ENCODE measurements around the gene NELL1.
"Not testable (repeated sequence)": the region's sequence is repeated elsewhere in the genome, so short reads cannot be mapped to it uniquely, and the experiment has no call there.

The NELL1 gene

GRCh38 chr11:21229224-21229623 lies 559.8 kb downstream of the NELL1 start:
- Histone ChIP-seq H3K9me3 (ENCODE audit: low read length) (no peaks in the 10 kb centered on the region), H3K9ac (ENCODE audit: low read length) (no peak overlapping the region), H3K27me3 (ENCODE audit: control insufficient read depth in 1 of 2, insufficient read depth in 2 of 2, low read length in 2 of 2) (no peaks in the 10 kb centered on the region), H3K36me3 (ENCODE audit: insufficient read depth, low read length) (no peaks in the 10 kb centered on the region), H3K4me1 (ENCODE audit: insufficient read depth, low read length) (no peaks in the 10 kb centered on the region), H3K27ac (ENCODE audit: low read depth, low read length) (no peak overlapping the region), H3K4me3 (ENCODE audit: low read depth in 1 of 2, low read length in 2 of 2) (no peak overlapping the region)

DNA sequence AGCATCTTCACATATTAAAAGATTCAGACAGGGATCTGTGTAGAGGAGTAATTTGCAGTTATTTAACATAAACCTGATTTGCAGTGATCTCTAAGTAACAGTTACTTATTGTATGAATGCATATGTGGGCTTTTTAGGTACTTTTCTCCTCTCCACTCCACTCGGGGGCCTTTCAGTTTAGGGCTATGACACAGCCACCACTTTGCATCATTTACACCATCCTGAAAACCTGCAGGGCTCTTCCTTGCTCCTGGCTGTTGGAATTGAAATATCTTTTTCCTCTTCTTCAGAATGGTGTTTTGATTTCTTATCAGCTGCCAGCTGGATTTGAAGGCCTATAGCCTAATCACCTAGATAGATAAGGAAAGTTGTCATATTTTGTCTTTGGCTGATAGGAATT lies 580.8 kb downstream of the NELL1 start:
- Histone ChIP-seq H3K9me3 (ENCODE audit: low read length) (no peaks in the 10 kb centered on the region), H3K4me1 (ENCODE audit: insufficient read depth, low read length) (no peaks in the 10 kb centered on the region), H3K36me3 (ENCODE audit: insufficient read depth, low read length) (no peaks in the 10 kb centered on the region), H3K9ac (ENCODE audit: low read length) (no peak overlapping the region), H3K27ac (ENCODE audit: low read depth, low read length) (no peak overlapping the region), H3K4me3 (ENCODE audit: low read depth in 1 of 2, low read length in 2 of 2) (no peak overlapping the region), H3K27me3 (ENCODE audit: control insufficient read depth in 1 of 2, insufficient read depth in 2 of 2, low read length in 2 of 2) (no peaks in the 10 kb centered on the region)

DNA sequence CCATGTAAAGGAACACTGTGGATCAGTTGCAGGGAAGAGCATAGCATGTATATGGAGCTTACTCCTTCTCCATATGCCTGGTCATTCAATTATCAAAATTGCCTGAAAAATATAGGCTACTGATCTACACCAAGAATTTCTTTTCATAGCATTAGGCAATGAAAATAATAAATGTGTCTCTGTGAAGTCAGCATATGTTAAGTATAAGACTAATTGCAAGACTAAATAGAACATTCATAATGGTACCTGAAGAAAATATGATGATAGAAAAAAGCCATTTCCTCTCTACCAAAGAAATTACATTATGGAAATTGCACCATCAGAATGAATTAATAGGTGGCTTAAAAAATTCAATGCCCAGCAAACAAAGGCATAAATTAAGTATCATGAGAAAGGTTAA lies 584.7 kb downstream of the NELL1 start:
- Histone ChIP-seq H3K27ac (ENCODE audit: low read depth, low read length) (no peak overlapping the region), H3K36me3 (ENCODE audit: insufficient read depth, low read length) (no peaks in the 10 kb centered on the region), H3K4me3 (ENCODE audit: low read depth in 1 of 2, low read length in 2 of 2) (no peak overlapping the region), H3K9ac (ENCODE audit: low read length) (no peak overlapping the region), H3K27me3 (ENCODE audit: control insufficient read depth in 1 of 2, insufficient read depth in 2 of 2, low read length in 2 of 2) (no peaks in the 10 kb centered on the region), H3K4me1 (ENCODE audit: insufficient read depth, low read length) (no peaks in the 10 kb centered on the region), H3K9me3 (ENCODE audit: low read length) (no peaks in the 10 kb centered on the region)

GRCh38 chr11:21254790-21255189 lies 585.4 kb downstream of the NELL1 start:
- Histone ChIP-seq H3K4me1 (ENCODE audit: insufficient read depth, low read length) (no peaks in the 10 kb centered on the region), H3K36me3 (ENCODE audit: insufficient read depth, low read length) (no peaks in the 10 kb centered on the region), H3K27me3 (ENCODE audit: control insufficient read depth in 1 of 2, insufficient read depth in 2 of 2, low read length in 2 of 2) (no peaks in the 10 kb centered on the region), H3K9me3 (ENCODE audit: low read length) (no peaks in the 10 kb centered on the region), H3K27ac (ENCODE audit: low read depth, low read length) (no peak overlapping the region), H3K4me3 (ENCODE audit: low read depth in 1 of 2, low read length in 2 of 2) (no peak overlapping the region), H3K9ac (ENCODE audit: low read length) (no peak overlapping the region)

DNA sequence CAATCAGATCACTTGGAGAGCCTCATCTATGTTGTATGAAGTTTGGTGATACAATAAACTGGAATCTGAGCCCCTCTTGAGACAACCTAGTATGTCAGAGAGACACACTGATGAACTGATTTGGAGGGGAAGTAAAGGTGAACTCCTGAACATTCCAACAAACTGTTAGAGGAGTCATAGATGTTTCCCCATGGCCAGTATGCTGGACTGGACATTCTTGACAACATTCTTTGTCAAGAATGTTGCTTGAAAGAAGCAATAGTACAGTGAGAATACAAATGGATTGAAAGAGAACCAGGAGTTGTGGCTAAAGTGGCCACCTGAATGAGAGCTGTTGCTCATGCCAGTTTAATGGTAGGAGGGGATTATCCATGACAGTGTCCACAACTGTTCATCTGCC lies 588.1 kb downstream of the NELL1 start:
- no peaks in the 10 kb centered on the region for H3K4me1 ChIP-seq (ENCODE audit: insufficient read depth, low read length)
- no peaks in the 10 kb centered on the region for H3K9me3 ChIP-seq (ENCODE audit: low read length)
- no peaks in the 10 kb centered on the region for H3K27me3 ChIP-seq (ENCODE audit: control insufficient read depth in 1 of 2, insufficient read depth in 2 of 2, low read length in 2 of 2)
- no peaks in the 10 kb centered on the region for H3K36me3 ChIP-seq (ENCODE audit: insufficient read depth, low read length)
- H3K9ac ChIP-seq (ENCODE audit: low read length), result no peak overlapping the region
- no peak overlapping the region for H3K27ac ChIP-seq (ENCODE audit: low read depth, low read length)
- no peak overlapping the region for H3K4me3 ChIP-seq (ENCODE audit: low read depth in 1 of 2, low read length in 2 of 2)

DNA sequence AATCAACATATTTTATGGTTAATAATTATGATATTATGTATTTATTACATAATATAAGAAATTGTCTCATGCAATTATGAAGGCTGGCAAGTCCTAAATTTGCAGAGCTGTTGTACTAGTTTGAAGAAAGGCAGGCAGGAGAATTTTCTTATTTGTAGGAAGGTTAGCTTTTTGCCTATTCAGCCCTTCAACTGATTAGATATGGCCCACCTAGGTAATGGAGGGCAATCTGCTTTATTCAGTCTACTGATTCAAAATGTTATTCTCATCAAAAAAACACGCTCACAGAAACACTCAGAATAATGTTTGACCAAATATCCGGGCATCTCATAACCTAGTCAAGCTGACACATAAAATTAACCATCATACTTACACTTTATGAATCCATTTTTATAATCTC lies 589.0 kb downstream of the NELL1 start:
- no peak overlapping the region for H3K4me3 ChIP-seq (ENCODE audit: low read depth in 1 of 2, low read length in 2 of 2)
- H3K27ac ChIP-seq (ENCODE audit: low read depth, low read length), result no peak overlapping the region
- no peak overlapping the region for H3K9ac ChIP-seq (ENCODE audit: low read length)
- no peaks in the 10 kb centered on the region for H3K9me3 ChIP-seq (ENCODE audit: low read length)
- H3K4me1 ChIP-seq (ENCODE audit: insufficient read depth, low read length), result no peaks in the 10 kb centered on the region
- H3K27me3 ChIP-seq (ENCODE audit: control insufficient read depth in 1 of 2, insufficient read depth in 2 of 2, low read length in 2 of 2), result no peaks in the 10 kb centered on the region
- H3K36me3 ChIP-seq (ENCODE audit: insufficient read depth, low read length), result no peaks in the 10 kb centered on the region

GRCh38 chr11:21260101-21260500 lies 590.7 kb downstream of the NELL1 start:
- H3K4me3 ChIP-seq (ENCODE audit: low read depth in 1 of 2, low read length in 2 of 2), result no peak overlapping the region
- H3K9me3 ChIP-seq (ENCODE audit: low read length), result no peaks in the 10 kb centered on the region
- H3K4me1 ChIP-seq (ENCODE audit: insufficient read depth, low read length), result no peaks in the 10 kb centered on the region
- H3K27me3 ChIP-seq (ENCODE audit: control insufficient read depth in 1 of 2, insufficient read depth in 2 of 2, low read length in 2 of 2), result no peaks in the 10 kb centered on the region
- no peak overlapping the region for H3K27ac ChIP-seq (ENCODE audit: low read depth, low read length)
- H3K9ac ChIP-seq (ENCODE audit: low read length), result no peak overlapping the region
- no peaks in the 10 kb centered on the region for H3K36me3 ChIP-seq (ENCODE audit: insufficient read depth, low read length)

DNA sequence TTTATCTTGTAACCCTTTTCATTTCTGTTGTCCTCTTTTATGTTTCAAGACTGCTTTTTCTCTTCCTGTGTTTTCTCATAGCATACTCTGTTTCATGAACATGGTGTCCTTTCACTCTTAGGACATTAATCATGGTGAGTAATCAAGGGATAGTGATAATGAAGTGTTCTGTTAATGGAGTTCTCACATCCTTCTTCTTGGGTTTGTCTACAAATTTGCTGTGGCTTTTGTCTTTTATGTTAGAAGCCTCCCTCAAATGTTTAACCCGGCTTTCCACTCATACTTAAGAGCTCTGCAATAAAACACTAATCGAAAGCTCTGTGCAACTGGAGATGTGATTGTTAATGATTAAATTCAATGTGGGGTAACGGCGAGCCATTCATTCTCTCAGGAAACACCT lies 593.6 kb downstream of the NELL1 start:
- H3K27ac ChIP-seq (ENCODE audit: low read depth, low read length), result no peak overlapping the region
- no peak overlapping the region for H3K4me3 ChIP-seq (ENCODE audit: low read depth in 1 of 2, low read length in 2 of 2)
- no peaks in the 10 kb centered on the region for H3K9me3 ChIP-seq (ENCODE audit: low read length)
- H3K27me3 ChIP-seq (ENCODE audit: control insufficient read depth in 1 of 2, insufficient read depth in 2 of 2, low read length in 2 of 2), result no peaks in the 10 kb centered on the region
- H3K9ac ChIP-seq (ENCODE audit: low read length), result no peak overlapping the region
- H3K4me1 ChIP-seq (ENCODE audit: insufficient read depth, low read length), result no peaks in the 10 kb centered on the region
- no peaks in the 10 kb centered on the region for H3K36me3 ChIP-seq (ENCODE audit: insufficient read depth, low read length)

- no peaks in the 10 kb centered on the region for H3K9me3 ChIP-seq (ENCODE audit: low read length)
- H3K36me3 ChIP-seq (ENCODE audit: insufficient read depth, low read length), result no peaks in the 10 kb centered on the region
- H3K27me3 ChIP-seq (ENCODE audit: control insufficient read depth in 1 of 2, insufficient read depth in 2 of 2, low read length in 2 of 2), result no peaks in the 10 kb centered on the region
- H3K9ac ChIP-seq (ENCODE audit: low read length), result no peak overlapping the region
- H3K4me1 ChIP-seq (ENCODE audit: insufficient read depth, low read length), result no peaks in the 10 kb centered on the region
- H3K27ac ChIP-seq (ENCODE audit: low read depth, low read length), result no peak overlapping the region
- no peak overlapping the region for H3K4me3 ChIP-seq (ENCODE audit: low read depth in 1 of 2, low read length in 2 of 2)
These were observed 594.7 kb downstream of the NELL1 start for GRCh38 chr11:21264125-21264524.

DNA sequence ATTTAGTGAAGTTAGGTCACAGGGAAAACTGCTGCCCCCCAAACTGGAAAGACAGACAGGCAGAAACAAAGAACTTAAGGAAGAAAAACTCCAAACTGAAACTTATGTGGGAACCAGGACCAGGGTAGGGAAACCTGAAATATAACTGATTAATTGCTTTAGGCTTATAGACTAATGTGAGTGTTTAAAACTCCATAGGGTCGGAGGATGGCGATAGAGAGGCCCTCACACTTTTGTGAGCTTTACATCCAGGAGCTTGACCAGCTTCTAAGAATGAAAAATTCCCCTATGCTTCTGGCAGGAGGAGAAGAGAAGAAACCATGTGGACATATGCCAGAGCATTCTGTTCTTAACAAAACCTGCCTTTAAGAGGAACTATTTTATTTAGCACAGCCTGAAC lies 598.6 kb downstream of the NELL1 start:
- Histone ChIP-seq H3K9ac (ENCODE audit: low read length) (no peak overlapping the region), H3K36me3 (ENCODE audit: insufficient read depth, low read length) (no peaks in the 10 kb centered on the region), H3K27me3 (ENCODE audit: control insufficient read depth in 1 of 2, insufficient read depth in 2 of 2, low read length in 2 of 2) (no peaks in the 10 kb centered on the region), H3K4me3 (ENCODE audit: low read depth in 1 of 2, low read length in 2 of 2) (no peak overlapping the region), H3K9me3 (ENCODE audit: low read length) (no peaks in the 10 kb centered on the region), H3K4me1 (ENCODE audit: insufficient read depth, low read length) (no peaks in the 10 kb centered on the region), H3K27ac (ENCODE audit: low read depth, low read length) (no peak overlapping the region)

DNA sequence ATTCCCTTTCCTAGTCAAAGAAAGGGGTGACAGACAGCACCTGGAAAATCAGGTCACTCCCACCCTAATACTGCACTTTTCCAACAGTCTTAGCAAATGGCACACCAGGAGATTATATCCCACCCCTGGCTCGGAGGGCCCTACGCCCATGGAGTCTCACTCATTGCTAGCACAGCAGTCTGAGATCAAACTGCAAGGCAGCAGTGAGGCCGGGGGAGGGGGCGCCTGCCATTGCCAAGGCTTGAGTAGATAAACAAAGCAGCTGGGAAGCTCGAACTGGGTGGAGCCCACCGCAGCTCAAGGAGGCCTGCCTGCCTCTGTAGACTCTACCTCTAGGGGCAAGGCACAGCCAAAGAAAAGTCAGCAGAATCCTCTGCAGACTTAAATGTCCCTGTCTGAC lies 602.8 kb downstream of the NELL1 start:
- not testable (repeated sequence) for H3K9me3 ChIP-seq (ENCODE audit: low read length); H3K4me3 ChIP-seq (ENCODE audit: low read depth in 1 of 2, low read length in 2 of 2); H3K9ac ChIP-seq (ENCODE audit: low read length); H3K27ac ChIP-seq (ENCODE audit: low read depth, low read length); H3K36me3 ChIP-seq (ENCODE audit: insufficient read depth, low read length); H3K27me3 ChIP-seq (ENCODE audit: control insufficient read depth in 1 of 2, insufficient read depth in 2 of 2, low read length in 2 of 2); H3K4me1 ChIP-seq (ENCODE audit: insufficient read depth, low read length)

- Histone ChIP-seq H3K4me1 (ENCODE audit: insufficient read depth, low read length) (no peaks in the 10 kb centered on the region), H3K27ac (ENCODE audit: low read depth, low read length) (no peak overlapping the region), H3K9ac (ENCODE audit: low read length) (no peak overlapping the region), H3K27me3 (ENCODE audit: control insufficient read depth in 1 of 2, insufficient read depth in 2 of 2, low read length in 2 of 2) (no peaks in the 10 kb centered on the region), H3K9me3 (ENCODE audit: low read length) (no peaks in the 10 kb centered on the region), H3K4me3 (ENCODE audit: low read depth in 1 of 2, low read length in 2 of 2) (no peak overlapping the region), H3K36me3 (ENCODE audit: insufficient read depth, low read length) (no peaks in the 10 kb centered on the region)
These were observed 609.5 kb downstream of the NELL1 start for GRCh38 chr11:21278840-21279239.

Data from muscle layer of colon (tissue), 2 donors.